B cell (primary cell): ENCODE results near the gene DNAH2. TPM values are rescaled to one million over a fixed set of nuclear protein-coding genes. Genes with fewer than 3 reads are reported as not detected.

Experiments
- ATAC-seq: fragments of 200-7000 bp; cut with Tn5 transposase; one replicate; pipeline ENCODE4 v1.10.0; 2021; ENCODE audit warnings: low read depth, mild to moderate bottlenecking, moderate number of reproducible peaks, moderate library complexity
- CTCF ChIA-PET: fragments of 350-600 bp; sonication (Branson Sonifier 250); formaldehyde crosslinking; loops from one replicate; lab custom pipeline; 2021; ENCODE audit warnings: antibody characterized with exemption, inconsistent platforms; lab: Charles Lee
- POLR2A ChIA-PET: fragments of 350-600 bp; sonication (Branson Sonifier 250); formaldehyde crosslinking; loops from one replicate; lab custom pipeline; 2021; ENCODE audit warnings: antibody characterized with exemption; lab: Charles Lee
- DNase-seq: peaks from one replicate; pipeline ENCODE4 v3.0.0; 2013
- H2AFZ ChIP-seq: 2 replicates; pipeline ENCODE4 v1.6.1; 2012; ENCODE audit warnings: mild to moderate bottlenecking, low read depth, low read length; ENCODE audit not compliant: insufficient read depth, poor library complexity, severe bottlenecking
- H3K27ac ChIP-seq, 2 donors: 1 replicate in 1 of 2; 2 replicates in 1 of 2; pipeline ENCODE4 v1.5.1; 2012 to 2013; ENCODE audit warnings: low read length in 2 of 2, mild to moderate bottlenecking in 2 of 2, moderate library complexity in 1 of 2
- H3K27me3 ChIP-seq, 4 experiments: fragments of 200-600 bp in 1 of 4; sonication (generic) in 1 of 4; replicated peaks in 1 of 4; 1 replicate in 2 of 4; 2 replicates in 2 of 4; pipeline versions ENCODE4 v1.6.1 to v1.7.0; 2013 to 2016; ENCODE audit warnings: low read length in 3 of 4, mild to moderate bottlenecking in 2 of 4, mixed read lengths in 1 of 4, moderate library complexity in 1 of 4; ENCODE audit not compliant: insufficient read depth in 4 of 4, control insufficient read depth in 3 of 4; ENCODE audit errors: control extremely low read depth in 1 of 4
- H3K36me3 ChIP-seq, 2 experiments: replicated peaks in 1 of 2; 1 replicate in 1 of 2; 2 replicates in 1 of 2; pipeline versions ENCODE4 v1.6.1 to v1.7.1; 2013; ENCODE audit warnings: low read length in 1 of 2; ENCODE audit not compliant: insufficient read depth in 2 of 2, control insufficient read depth in 1 of 2; ENCODE audit errors: control extremely low read depth in 1 of 2, extremely low read depth in 1 of 2
- H3K4me1 ChIP-seq, 2 donors: fragments of 200-600 bp in 1 of 2; sonication (generic) in 1 of 2; 1 replicate in 1 of 2; 2 replicates in 1 of 2; pipeline versions ENCODE4 v1.5.1 to v1.6.1; 2013 to 2017; ENCODE audit warnings: low read length in 2 of 2; ENCODE audit not compliant: control insufficient read depth in 2 of 2, insufficient read depth in 2 of 2
- H3K4me2 ChIP-seq: replicated peaks from 2 replicates; pipeline ENCODE3; 2012; ENCODE audit warnings: mild to moderate bottlenecking, low read depth, low read length; ENCODE audit not compliant: poor library complexity, severe bottlenecking
- H3K4me3 ChIP-seq, 5 experiments: fragments of 200-600 bp in 1 of 5; sonication (generic) in 1 of 5; 1 replicate in 3 of 5; 2 replicates in 2 of 5; pipeline versions ENCODE4 v1.5.1 to v1.7.0; 2011 to 2016; ENCODE audit warnings: low read length in 4 of 5, mild to moderate bottlenecking in 4 of 5, low read depth in 2 of 5, control low read depth in 1 of 5, moderate library complexity in 1 of 5; ENCODE audit not compliant: insufficient read depth in 1 of 5; ENCODE audit errors: control extremely low read depth in 1 of 5, extremely low read depth in 1 of 5
- H3K79me2 ChIP-seq: fragments of 200-600 bp; sonication (generic); one replicate; pipeline ENCODE4 v1.6.0; 2016; ENCODE audit warnings: low read length; ENCODE audit not compliant: control insufficient read depth, insufficient read depth
- H3K9ac ChIP-seq: fragments of 200-600 bp; sonication (generic); 2 replicates; pipeline ENCODE4 v1.6.1; 2017; ENCODE audit warnings: mild to moderate bottlenecking, low read length, moderate library complexity
- H3K9me3 ChIP-seq, 3 donors: one replicate each; pipeline versions ENCODE4 v1.6.1 to v1.7.1; 2013; ENCODE audit warnings: low read length in 2 of 3; ENCODE audit not compliant: control insufficient read depth in 2 of 3, insufficient read depth in 1 of 3; ENCODE audit errors: control extremely low read depth in 1 of 3
- H4K20me1 ChIP-seq: 2 replicates; pipeline ENCODE4 v1.6.0; 2012; ENCODE audit warnings: mild to moderate bottlenecking, low read length; ENCODE audit not compliant: insufficient read depth, control insufficient read depth, poor library complexity, severe bottlenecking
- H3K27ac Mint-ChIP-seq: one replicate; pipeline ENCODE4 v1.8.0; 2021; ENCODE audit warnings: mixed read lengths
- H3K27me3 Mint-ChIP-seq: one replicate; pipeline ENCODE4 v1.8.0; 2021; ENCODE audit warnings: mixed read lengths
- H3K4me1 Mint-ChIP-seq: one replicate; pipeline ENCODE4 v1.8.0; 2021; ENCODE audit warnings: mixed read lengths
- H3K4me3 Mint-ChIP-seq: one replicate; pipeline ENCODE4 v1.8.0; 2021; ENCODE audit warnings: mixed read lengths
- H3K9me3 Mint-ChIP-seq: one replicate; pipeline ENCODE4 v1.8.0; 2022; ENCODE audit warnings: mixed read lengths; ENCODE audit not compliant: insufficient read depth
- EZH2 ChIP-seq: IDR thresholded peaks from 2 replicates; pipeline ENCODE4 v1.6.1; 2012; ENCODE audit warnings: borderline replicate concordance, low read depth, mild to moderate bottlenecking, moderate library complexity, low read length; ENCODE audit not compliant: insufficient read depth, poor library complexity, severe bottlenecking
- WGBS: methylation state at CpG from one replicate; pipeline ENCODE4 v1.1.5; 2013; ENCODE audit warnings: missing lambda C conversion rate; ENCODE audit not compliant: insufficient coverage; 5-methylcytosine and 5-hydroxymethylcytosine counted together
- intact Hi-C: fragments of 100-400 bp; cut with micrococcal nuclease; formaldehyde crosslinking; loops from one replicate; pipeline ENCODE4 v1.10.0; 2022
- polyA plus RNA-seq: library from polyadenylated mRNA; depleted of rRNA; stranded (reverse); fragments of >200 nt; gene quantifications from 2 replicates; pipeline ENCODE4 v1.2.3, GENCODE V29; 2012
- total RNA-seq, 2 donors: library from RNA; stranded (reverse); fragments of 120-200 nt in 1 of 2; gene quantifications; 1 replicate in 1 of 2; 2 replicates in 1 of 2; pipeline versions ENCODE4 v1.2.3 to v1.2.4, GENCODE V29; 2013 to 2022
- TF ChIP-seq, protein P1 (sequence below): fragments of 200-600 bp; IDR thresholded peaks from one replicate; pipeline ENCODE4 v1.8.0; 2022; ENCODE audit warnings: antibody characterized with exemption, mild to moderate bottlenecking

Gene DNAH2
- total and polyA plus RNA-seq, 2 donors (not counting 1 experiment from before 2014, with no cell fraction given) = 0.03 TPM; not detected in 1

DNA sequence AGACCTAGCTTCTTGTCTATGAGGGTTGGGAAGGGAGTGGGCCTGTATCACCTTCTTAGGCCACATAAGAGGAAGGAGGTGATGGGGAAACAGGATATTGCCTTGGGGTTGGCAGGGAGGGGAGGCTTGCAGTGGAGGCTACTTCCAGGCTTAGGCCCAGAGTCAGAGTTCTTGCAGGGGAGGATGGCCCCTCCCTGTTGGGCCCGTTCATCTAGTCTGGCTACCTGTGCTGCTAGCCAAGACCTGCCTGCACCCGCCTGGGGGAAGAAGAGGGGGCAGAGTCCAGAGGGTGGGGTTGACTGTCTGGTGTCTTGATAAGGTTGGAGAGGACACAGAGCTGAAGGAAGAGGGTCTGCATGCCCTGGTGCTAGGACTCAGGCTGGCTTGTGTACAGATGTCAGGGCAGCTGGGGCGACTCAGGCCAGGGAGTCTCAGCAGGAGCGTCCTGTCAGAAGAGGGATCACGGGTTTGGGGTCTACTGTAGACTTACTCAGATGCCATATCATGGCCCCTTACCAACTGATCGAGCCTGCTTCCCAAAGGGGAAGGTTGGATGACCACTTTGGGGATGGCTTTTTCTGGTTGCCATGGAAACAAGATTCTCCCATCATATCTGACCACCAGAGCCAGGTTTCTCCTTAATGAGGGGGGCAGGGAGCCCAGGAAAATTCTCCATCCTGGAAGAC is 121.8 kb downstream of the DNAH2 start:
- Mint-ChIP-seq H3K4me3 (peak overlapping the region; percentile 51), H3K27ac (peak overlapping the region; percentile 70), H3K4me1 (peaks cover 62% of the 10 kb centered on the region), H3K27me3 (no peaks in the 10 kb centered on the region), H3K9me3 (no peaks in the 10 kb centered on the region)
- peak overlapping the region; percentile 11 to 100 for H3K27ac ChIP-seq
- no peaks in the 10 kb centered on the region for H3K36me3 ChIP-seq
- ATAC-seq (no peak), DNase-seq (peak; percentile 41)
- H2AFZ ChIP-seq = no peak overlapping the region
- H3K27me3 ChIP-seq = no peaks in the 10 kb centered on the region
- ChIA-PET CTCF (interaction anchor here (0.5 to 5.3 kb wide), 7 partner anchors 14 to 571 kb away, joined by 3 to 53 read pairs (median 6); partner anchors contain the start of genes CYB5D1 and NAA38), POLR2A (interaction anchor here (1.4 to 1.5 kb wide), 2 partner anchors 18 kb away, joined by 4 to 5 read pairs; partner anchors contain the start of genes CYB5D1 and NAA38)
- WGBS = 87% methylated on average over 5 of the region's 6 CpGs
- peak overlapping the region; percentile 33 for H3K4me2 ChIP-seq
- H3K4me3 ChIP-seq = peak overlapping the region in 1 of 5 experiments; percentile 16
- no peak for TF ChIP-seq EZH2
- TF ChIP-seq, protein P1, sequence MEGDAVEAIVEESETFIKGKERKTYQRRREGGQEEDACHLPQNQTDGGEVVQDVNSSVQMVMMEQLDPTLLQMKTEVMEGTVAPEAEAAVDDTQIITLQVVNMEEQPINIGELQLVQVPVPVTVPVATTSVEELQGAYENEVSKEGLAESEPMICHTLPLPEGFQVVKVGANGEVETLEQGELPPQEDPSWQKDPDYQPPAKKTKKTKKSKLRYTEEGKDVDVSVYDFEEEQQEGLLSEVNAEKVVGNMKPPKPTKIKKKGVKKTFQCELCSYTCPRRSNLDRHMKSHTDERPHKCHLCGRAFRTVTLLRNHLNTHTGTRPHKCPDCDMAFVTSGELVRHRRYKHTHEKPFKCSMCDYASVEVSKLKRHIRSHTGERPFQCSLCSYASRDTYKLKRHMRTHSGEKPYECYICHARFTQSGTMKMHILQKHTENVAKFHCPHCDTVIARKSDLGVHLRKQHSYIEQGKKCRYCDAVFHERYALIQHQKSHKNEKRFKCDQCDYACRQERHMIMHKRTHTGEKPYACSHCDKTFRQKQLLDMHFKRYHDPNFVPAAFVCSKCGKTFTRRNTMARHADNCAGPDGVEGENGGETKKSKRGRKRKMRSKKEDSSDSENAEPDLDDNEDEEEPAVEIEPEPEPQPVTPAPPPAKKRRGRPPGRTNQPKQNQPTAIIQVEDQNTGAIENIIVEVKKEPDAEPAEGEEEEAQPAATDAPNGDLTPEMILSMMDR = no peak
- H3K4me1 ChIP-seq = peaks cover 42 to 75% of the 10 kb centered on the region in 2 donors
- H4K20me1 ChIP-seq = peaks cover 33% of the 10 kb centered on the region
- H3K9me3 ChIP-seq = peaks cover 0 to 4% (median 0%) of the 10 kb centered on the region in 3 donors
- H3K9ac ChIP-seq = no peak overlapping the region
- intact Hi-C loops = loop anchor here (10.0 kb wide), 2 partner anchors 825 to 1185 kb away; partner anchors contain the start of genes C17orf100, MED31 and RNASEK
- peaks cover 18% of the 10 kb centered on the region for H3K79me2 ChIP-seq

DNA sequence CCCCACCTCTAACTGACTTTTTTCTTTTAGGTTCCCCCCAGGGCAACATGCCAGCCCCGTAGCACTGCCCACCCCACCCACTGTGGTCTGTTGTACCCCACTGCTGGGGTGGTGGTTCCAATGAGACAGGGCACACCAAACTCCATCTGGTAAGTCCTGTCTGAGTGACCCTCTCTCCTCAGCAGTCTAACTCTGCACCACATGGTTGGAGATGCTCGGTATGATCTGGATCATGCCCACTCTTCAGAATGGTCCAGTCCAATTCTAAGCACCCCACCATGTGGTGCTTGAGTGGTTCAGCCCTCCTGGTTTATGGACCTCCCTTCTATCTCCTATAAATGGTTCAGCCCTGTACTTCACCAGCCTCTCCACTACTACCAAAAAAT is 122.3 kb downstream of the DNAH2 start:
- Histone ChIP-seq H3K4me1 (peaks cover 43 to 77% of the 10 kb centered on the region in 2 donors), H3K9me3 (peaks cover 0 to 4% (median 0%) of the 10 kb centered on the region in 3 donors), H3K9ac (no peak overlapping the region), H3K27me3 (no peaks in the 10 kb centered on the region), H2AFZ (no peak overlapping the region), H3K4me2 (no peak overlapping the region), H3K4me3 (peak overlapping the region in 1 of 5 experiments; percentile 8), H4K20me1 (peaks cover 38% of the 10 kb centered on the region), H3K36me3 (no peaks in the 10 kb centered on the region), H3K27ac (peak overlapping the region in 1 of 2 donors; percentile 100), H3K79me2 (peaks cover 19% of the 10 kb centered on the region)
- WGBS = 94% methylated on average over 2 of the region's 2 CpGs
- Mint-ChIP-seq H3K4me1 (peaks cover 64% of the 10 kb centered on the region), H3K9me3 (no peaks in the 10 kb centered on the region), H3K27me3 (no peaks in the 10 kb centered on the region), H3K27ac (peak overlapping the region; percentile 70), H3K4me3 (peak overlapping the region; percentile 100)
- POLR2A ChIA-PET = interaction anchor here (0.7 to 1.5 kb wide), 2 partner anchors 17 to 181 kb away, joined by 3 to 4 read pairs; partner anchors contain the start of gene NAA38
- ATAC-seq (no peak), DNase-seq (peak; percentile 50)
- CTCF ChIA-PET = interaction anchor here (0.9 to 2.2 kb wide), 4 partner anchors 11 to 97 kb away, joined by 3 to 9 read pairs (median 4); no protein-coding TSS in a partner anchor
- TF ChIP-seq, protein P1 = no peak
- TF ChIP-seq EZH2 = no peak
- intact Hi-C loops = loop anchor here (5.0 to 10.0 kb wide), 4 partner anchors 153 to 1185 kb away; partner anchors contain the start of genes C17orf100, FXR2, MED31 and RNASEK
